Osteoblast (primary cell): ENCODE data around the gene PPP6R3. TPM values are rescaled to one million over a fixed set of nuclear protein-coding genes. Genes with fewer than 3 reads are reported as not detected.

Experiments used
- DNase-seq: peaks from one replicate; pipeline ENCODE4 v3.0.0; 2011; ENCODE audit warnings: low spot score, mixed read lengths; ENCODE audit not compliant: insufficient read length; ENCODE audit errors: missing footprints
- H2AFZ ChIP-seq: 2 replicates; pipeline ENCODE4 v1.6.0; 2011; ENCODE audit warnings: mild to moderate bottlenecking, low read length
- H3K27ac ChIP-seq: 2 replicates; pipeline ENCODE4 v1.5.1; 2011; ENCODE audit warnings: mild to moderate bottlenecking, low read depth, low read length, moderate library complexity
- H3K27me3 ChIP-seq: 2 replicates; pipeline ENCODE4 v1.6.0; 2012; ENCODE audit warnings: mild to moderate bottlenecking, control low read depth, inconsistent platforms, low read length, moderate library complexity; ENCODE audit not compliant: insufficient read depth
- H3K36me3 ChIP-seq: 2 replicates; pipeline ENCODE4 v1.5.1; 2011; ENCODE audit warnings: mild to moderate bottlenecking, low read length, control low read depth, moderate library complexity; ENCODE audit not compliant: insufficient read depth
- H3K4me1 ChIP-seq: 2 replicates; pipeline ENCODE4 v1.5.1; 2011; ENCODE audit warnings: mild to moderate bottlenecking, low read length, control low read depth, moderate library complexity; ENCODE audit not compliant: insufficient read depth
- H3K4me2 ChIP-seq: 2 replicates; pipeline ENCODE4 v1.6.0; 2011; ENCODE audit warnings: mild to moderate bottlenecking, low read length; ENCODE audit not compliant: insufficient read depth
- H3K4me3 ChIP-seq: fragments of 200-600 bp; sonication (generic); 3 replicates; pipeline ENCODE4 v1.5.1; 2012; ENCODE audit warnings: mild to moderate bottlenecking, low read length, inconsistent platforms; ENCODE audit not compliant: insufficient read depth
- H3K79me2 ChIP-seq: 2 replicates; pipeline ENCODE4 v1.6.0; 2012; ENCODE audit warnings: mild to moderate bottlenecking, low read length, control low read depth, inconsistent platforms; ENCODE audit not compliant: insufficient read depth
- H3K9me3 ChIP-seq: 2 replicates; pipeline ENCODE4 v1.5.1; 2011; ENCODE audit warnings: low read depth, low read length, control low read depth
- H4K20me1 ChIP-seq: 2 replicates; pipeline ENCODE4 v1.6.0; 2012; ENCODE audit warnings: mild to moderate bottlenecking, low read length, control low read depth; ENCODE audit not compliant: insufficient read depth
- total RNA-seq: library from RNA; depleted of rRNA; stranded (reverse); fragments of >200 nt; gene quantifications from 2 replicates; pipeline ENCODE4 v1.2.3, GENCODE V29; 2012
- TF ChIP-seq, protein P1 (sequence below): IDR thresholded peaks from 2 replicates; pipeline ENCODE4 v1.5.1; 2011; ENCODE audit warnings: mild to moderate bottlenecking, low read depth, low read length, moderate library complexity; ENCODE audit errors: extremely low read depth

The PPP6R3 gene
- total RNA-seq, 1 donor, result 131 TPM

DNA sequence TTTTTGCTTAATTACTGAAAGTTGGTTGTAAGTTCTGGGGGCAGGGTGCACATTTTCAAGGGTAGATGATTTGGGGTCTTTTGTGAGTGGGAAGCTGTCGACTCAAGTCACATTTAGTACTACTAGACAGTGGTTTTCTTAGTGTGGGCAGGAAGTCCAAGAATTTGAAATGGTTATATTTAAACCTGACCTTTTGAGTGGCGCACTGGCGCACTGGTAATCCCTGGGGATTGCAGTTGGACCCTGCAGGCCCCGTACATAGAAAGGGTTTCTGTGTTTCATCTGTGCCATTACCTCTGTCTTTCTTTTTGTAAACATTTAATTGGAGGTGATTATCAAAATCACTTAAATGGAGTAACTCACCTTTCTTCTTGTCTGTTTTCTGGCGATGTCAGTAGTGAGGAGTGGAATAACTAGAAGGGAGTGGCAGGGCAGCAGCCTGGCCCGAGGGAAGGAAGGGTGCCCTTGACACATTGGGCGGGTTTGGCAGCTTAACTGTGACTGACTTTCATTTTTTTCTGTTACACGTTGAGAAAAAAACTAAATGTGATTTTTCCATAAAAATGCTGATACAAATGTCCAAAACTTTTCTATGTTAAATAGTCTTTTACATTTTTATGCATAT is 122.0 kb downstream of the PPP6R3 start:
- Histone ChIP-seq H3K36me3 (peaks cover 53% of the 10 kb centered on the region), H3K4me2 (peak overlapping the region; percentile 64), H3K4me1 (peaks cover 22% of the 10 kb centered on the region), H3K27me3 (no peaks in the 10 kb centered on the region), H4K20me1 (peaks cover 7% of the 10 kb centered on the region), H3K79me2 (peaks cover 26% of the 10 kb centered on the region), H2AFZ (no peak overlapping the region), H3K9me3 (no peaks in the 10 kb centered on the region), H3K27ac (peak overlapping the region; percentile 79), H3K4me3 (peak overlapping the region; percentile 32)
- no peak for DNase-seq
- TF ChIP-seq, protein P1, sequence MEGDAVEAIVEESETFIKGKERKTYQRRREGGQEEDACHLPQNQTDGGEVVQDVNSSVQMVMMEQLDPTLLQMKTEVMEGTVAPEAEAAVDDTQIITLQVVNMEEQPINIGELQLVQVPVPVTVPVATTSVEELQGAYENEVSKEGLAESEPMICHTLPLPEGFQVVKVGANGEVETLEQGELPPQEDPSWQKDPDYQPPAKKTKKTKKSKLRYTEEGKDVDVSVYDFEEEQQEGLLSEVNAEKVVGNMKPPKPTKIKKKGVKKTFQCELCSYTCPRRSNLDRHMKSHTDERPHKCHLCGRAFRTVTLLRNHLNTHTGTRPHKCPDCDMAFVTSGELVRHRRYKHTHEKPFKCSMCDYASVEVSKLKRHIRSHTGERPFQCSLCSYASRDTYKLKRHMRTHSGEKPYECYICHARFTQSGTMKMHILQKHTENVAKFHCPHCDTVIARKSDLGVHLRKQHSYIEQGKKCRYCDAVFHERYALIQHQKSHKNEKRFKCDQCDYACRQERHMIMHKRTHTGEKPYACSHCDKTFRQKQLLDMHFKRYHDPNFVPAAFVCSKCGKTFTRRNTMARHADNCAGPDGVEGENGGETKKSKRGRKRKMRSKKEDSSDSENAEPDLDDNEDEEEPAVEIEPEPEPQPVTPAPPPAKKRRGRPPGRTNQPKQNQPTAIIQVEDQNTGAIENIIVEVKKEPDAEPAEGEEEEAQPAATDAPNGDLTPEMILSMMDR, result no peak

DNA sequence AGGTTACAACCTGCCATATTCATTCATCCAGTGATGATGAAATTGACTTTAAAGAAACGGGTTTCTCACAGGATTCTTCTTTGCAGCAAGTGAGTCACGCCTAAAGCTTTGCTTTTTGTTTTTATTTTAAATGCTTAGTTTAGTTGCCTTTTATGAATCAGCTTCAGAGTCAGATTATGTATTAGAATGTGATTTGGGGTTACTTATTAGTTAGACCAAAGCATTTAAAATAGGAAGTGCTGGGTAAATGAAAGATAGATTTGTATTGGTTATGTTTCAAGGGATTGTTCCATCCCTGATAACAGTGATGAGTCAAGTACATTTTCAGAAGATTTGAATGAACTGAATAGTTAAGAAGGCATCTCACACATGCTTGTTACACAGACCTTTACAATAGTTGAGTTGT is 122.5 kb downstream of the PPP6R3 start:
- H3K27ac ChIP-seq, result peak overlapping the region; percentile 79
- no peak overlapping the region for H2AFZ ChIP-seq
- TF ChIP-seq, protein P1, result no peak
- H4K20me1 ChIP-seq, result peaks cover 7% of the 10 kb centered on the region
- H3K4me3 ChIP-seq, result no peak overlapping the region
- DNase-seq, result peak; percentile 89
- peaks cover 22% of the 10 kb centered on the region for H3K4me1 ChIP-seq
- no peaks in the 10 kb centered on the region for H3K27me3 ChIP-seq
- H3K36me3 ChIP-seq, result peaks cover 47% of the 10 kb centered on the region
- H3K9me3 ChIP-seq, result no peaks in the 10 kb centered on the region
- peak overlapping the region; percentile 64 for H3K4me2 ChIP-seq
- H3K79me2 ChIP-seq, result peaks cover 26% of the 10 kb centered on the region

DNA sequence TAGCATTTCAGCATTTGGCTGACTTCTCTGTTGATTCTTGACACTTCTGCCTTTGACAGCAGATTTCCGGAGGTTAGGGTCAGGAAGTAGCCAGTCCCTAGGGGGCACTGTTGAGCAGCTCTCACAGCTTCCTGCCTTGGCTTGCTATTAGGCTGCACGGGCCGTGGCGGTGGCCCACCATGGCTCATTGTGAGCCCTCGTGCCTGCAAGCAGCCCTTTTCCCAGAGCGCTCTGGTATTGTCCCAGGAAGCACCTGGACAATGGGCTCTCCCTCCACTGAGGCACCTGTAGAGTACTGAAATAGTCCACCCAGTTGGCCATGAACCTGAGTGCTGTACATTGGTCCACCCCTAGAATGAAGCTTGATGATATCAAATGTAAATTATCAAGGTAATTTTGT is 123.5 kb downstream of the PPP6R3 start:
- Histone ChIP-seq H3K4me2 (no peak overlapping the region), H3K9me3 (no peaks in the 10 kb centered on the region), H2AFZ (no peak overlapping the region), H3K79me2 (peaks cover 26% of the 10 kb centered on the region), H3K4me1 (peaks cover 22% of the 10 kb centered on the region), H3K36me3 (peaks cover 42% of the 10 kb centered on the region), H3K27ac (peak overlapping the region; percentile 79), H4K20me1 (peaks cover 7% of the 10 kb centered on the region), H3K4me3 (no peak overlapping the region), H3K27me3 (no peaks in the 10 kb centered on the region)
- no peak for DNase-seq
- TF ChIP-seq, protein P1, result peak; percentile 46

DNA sequence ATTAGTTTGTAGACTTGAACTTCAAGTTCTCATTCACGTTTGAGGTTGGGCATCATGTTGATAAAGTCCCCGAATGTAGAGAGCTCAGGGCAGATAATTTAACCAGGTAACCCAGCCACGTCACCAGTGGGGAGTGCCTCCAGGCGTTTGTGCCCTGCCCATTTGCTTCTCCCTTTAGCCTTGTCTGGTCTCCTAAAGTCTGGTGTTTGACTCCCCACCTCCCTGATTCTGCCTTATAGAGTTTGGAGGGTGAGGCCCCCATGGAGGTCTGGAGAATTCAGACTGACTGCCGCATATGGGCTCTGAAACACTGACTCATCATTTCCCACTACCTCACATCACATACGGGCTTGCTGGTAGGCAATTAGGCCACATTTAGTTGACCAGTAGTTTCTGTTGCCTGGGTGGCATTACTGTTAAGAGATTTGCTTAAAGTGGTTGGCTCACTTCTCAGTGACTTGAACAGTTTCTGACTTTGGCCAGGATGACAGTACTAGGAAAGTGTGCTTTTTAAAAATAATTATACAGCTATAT is 124.5 kb downstream of the PPP6R3 start:
- Histone ChIP-seq H3K4me3 (no peak overlapping the region), H3K4me1 (peaks cover 22% of the 10 kb centered on the region), H2AFZ (no peak overlapping the region), H3K9me3 (no peaks in the 10 kb centered on the region), H3K27ac (peak overlapping the region; percentile 20), H3K27me3 (no peaks in the 10 kb centered on the region), H4K20me1 (peaks cover 7% of the 10 kb centered on the region), H3K36me3 (peaks cover 44% of the 10 kb centered on the region), H3K79me2 (peaks cover 20% of the 10 kb centered on the region), H3K4me2 (no peak overlapping the region)
- DNase-seq, result no peak
- TF ChIP-seq, protein P1, result no peak
